Measurements from ENCODE around the gene SPZ1.
"Not testable (repeated sequence)": the region's sequence is repeated elsewhere in the genome, so short reads cannot be mapped to it uniquely, and the experiment has no call there.

Gene SPZ1

GRCh38 chr5:80339116-80339515 is 19.3 kb downstream of the SPZ1 start:
- DNase-seq = no peak

- no peak for DNase-seq
Measured at GRCh38 chr5:80341016-80341775, 21.4 kb downstream of the SPZ1 start.

GRCh38 chr5:80343067-80343466 is 23.3 kb downstream of the SPZ1 start:
- no peak for DNase-seq

GRCh38 chr5:80346055-80346454 is 26.3 kb downstream of the SPZ1 start:
- peak; percentile 2 for DNase-seq

- DNase-seq = no peak
Measured at GRCh38 chr5:80348171-80348570, 28.4 kb downstream of the SPZ1 start.

- not testable (repeated sequence) for DNase-seq
Measured at GRCh38 chr5:80351019-80351418, 31.2 kb downstream of the SPZ1 start.

DNA sequence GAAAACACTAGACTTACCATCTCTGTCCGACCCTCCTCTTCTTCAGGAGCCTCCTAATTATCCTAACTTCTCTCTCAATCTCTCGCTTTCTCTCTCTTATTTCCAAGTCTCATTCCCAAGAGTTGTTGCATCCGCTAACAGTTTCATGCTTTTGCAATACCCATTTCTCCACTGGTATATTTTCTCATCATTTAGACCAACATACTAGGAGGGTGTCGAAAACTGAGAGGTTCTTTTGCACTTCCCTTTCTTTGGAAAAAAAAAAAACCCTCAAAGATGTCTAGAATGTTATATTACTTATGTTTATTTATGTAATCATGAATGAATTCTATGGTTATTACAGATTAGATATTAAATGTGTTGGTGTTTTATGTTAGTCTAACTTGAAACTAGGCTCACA is 35.9 kb downstream of the SPZ1 start:
- DNase-seq = no peak

DNA sequence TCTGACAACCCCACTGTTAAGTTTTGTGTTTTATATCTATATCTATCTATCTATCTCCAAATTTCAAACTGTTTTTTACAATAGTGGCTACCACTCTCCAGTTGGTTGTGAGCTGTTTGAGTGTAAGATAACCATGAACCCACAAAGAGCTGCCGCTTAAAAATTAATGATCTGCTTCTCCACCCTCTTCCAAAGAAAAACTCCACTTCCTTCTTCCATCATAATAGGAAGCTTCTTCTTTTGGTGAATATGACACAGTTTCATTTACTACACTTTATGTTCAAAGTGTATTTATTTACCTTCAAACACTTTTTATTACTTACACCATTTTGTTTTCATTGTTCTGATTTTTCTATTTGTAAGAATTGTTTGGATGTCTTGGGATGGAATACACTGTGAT is 37.9 kb downstream of the SPZ1 start:
- no peak for DNase-seq

DNA sequence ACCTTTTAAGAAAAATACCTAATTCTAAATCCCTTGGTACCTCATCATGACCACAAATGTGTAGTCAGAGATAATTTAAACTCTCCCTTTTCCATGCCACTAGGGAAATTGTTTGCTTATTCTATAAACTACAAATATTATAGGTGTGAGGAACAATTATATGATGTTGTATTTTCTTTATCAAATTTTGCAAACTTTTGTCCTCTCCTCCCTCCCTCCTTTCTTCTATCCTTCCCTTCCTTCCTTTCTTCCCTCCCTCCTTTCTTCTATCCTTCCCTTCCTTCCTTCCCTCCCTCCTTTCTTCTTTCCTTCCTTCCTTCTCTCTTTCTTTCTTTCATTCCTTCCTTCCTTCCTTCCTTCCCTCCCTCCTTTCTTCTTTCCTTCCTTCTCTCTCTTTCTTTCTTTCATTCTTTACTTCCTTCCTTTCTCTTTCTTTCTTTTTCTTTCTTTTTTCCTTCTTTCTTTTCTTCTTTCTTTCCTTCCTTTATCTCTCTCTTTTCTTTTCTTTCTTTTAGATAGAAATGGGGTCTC is 41.2 kb downstream of the SPZ1 start:
- DNase-seq = no peak

DNA sequence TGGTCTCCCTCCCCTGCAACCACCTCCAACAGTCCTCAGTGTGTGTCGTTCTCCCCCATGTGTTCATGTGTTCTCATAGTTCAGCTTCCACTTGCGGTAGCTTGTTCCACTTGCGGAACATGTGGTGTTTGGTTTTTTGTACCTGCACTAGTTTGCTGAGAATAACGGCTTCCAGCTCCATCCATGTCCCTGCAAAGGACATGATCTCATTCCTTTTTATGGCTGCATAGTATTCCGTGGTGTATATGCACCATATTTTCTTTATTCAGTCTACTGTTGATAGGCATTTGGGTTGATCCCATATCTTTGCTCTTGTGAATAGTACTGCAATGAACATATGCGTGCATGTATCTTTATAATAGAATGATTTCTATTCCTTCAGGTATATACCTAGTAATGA is 45.1 kb downstream of the SPZ1 start:
- no peak for DNase-seq

DNA sequence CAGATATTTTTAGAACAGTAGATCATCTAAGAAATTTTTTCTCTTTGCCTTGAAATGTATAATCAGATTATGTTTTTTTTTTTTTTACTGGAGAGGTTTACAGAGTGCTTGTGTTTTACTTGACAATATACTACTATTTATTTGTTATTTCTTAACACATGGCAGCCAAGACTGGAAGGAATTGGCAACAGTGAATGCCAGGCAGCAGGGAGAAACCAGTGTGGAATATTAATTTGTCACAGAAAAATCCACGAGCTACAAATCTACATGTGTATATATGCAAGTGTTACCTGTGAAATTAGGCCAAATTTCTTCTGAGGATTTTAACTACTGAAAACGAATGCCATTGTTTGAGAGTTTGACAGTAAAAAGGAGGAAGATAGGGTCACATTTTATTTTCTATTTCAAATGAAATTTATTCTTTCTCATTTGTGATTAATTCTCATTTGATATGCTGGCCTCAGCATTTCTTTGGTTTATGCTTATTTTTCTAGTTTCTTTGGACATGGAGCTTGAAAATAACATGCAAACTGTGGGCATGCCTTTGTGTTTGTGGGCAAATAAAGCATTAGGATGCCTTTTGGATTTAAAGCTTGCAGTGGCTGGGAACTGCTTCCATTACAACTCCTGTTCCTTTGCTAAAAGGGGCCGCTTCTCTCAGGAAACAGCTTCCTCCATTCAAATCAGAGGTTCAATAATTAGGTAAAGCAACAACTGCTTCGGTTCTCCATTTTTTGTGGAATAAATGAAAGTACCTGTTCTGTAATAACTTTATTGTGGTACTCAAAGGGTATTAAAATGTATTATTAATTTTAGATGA is 49.1 kb downstream of the SPZ1 start:
- no peak for DNase-seq

- no peak for DNase-seq
Measured at GRCh38 chr5:80369521-80369920, 49.7 kb downstream of the SPZ1 start.

DNA sequence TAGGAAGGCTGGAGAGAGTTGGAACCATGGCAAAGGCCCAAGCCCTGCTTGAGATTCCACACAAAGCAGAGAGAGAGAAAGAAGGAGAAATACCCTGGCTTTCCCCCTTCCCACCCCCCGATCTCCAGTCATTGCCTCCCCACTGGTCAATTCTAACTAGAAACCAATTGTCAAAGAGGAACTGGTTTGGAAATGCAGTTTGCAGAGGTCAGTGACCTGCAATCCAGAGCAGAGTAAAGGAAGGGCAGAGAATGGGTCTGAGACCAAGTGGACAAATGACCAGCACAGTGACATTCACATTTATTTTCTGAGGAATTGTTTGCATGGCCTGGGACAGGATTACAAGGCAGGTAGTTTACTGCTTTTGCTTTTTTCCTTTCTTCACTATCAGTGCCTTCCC is 50.6 kb downstream of the SPZ1 start:
- no peak for DNase-seq

Data from fibroblast of skin of abdomen (primary cell).